D721Med (cell line): ENCODE data around the gene CHMP2B.
"Not testable (repeated sequence)": the region's sequence is repeated elsewhere in the genome, so short reads cannot be mapped to it uniquely, and the experiment has no call there.

Experiments used
- DNase-seq: peaks from one replicate; pipeline ENCODE4 v3.0.0; 2011; ENCODE audit warnings: low spot score; ENCODE audit not compliant: insufficient read length
- FAIRE-seq: peaks from 2 replicates; lab custom pipeline; 2011; peaks lifted over from hg19 to GRCh38; lab: Jason Lieb, UNC
- TF ChIP-seq, protein P1 (sequence below): IDR thresholded peaks from 2 replicates; pipeline ENCODE4 v1.5.1; 2012; ENCODE audit warnings: mild to moderate bottlenecking, control low read depth; ENCODE audit not compliant: insufficient read depth; ENCODE audit errors: missing control alignments

Gene CHMP2B

DNA sequence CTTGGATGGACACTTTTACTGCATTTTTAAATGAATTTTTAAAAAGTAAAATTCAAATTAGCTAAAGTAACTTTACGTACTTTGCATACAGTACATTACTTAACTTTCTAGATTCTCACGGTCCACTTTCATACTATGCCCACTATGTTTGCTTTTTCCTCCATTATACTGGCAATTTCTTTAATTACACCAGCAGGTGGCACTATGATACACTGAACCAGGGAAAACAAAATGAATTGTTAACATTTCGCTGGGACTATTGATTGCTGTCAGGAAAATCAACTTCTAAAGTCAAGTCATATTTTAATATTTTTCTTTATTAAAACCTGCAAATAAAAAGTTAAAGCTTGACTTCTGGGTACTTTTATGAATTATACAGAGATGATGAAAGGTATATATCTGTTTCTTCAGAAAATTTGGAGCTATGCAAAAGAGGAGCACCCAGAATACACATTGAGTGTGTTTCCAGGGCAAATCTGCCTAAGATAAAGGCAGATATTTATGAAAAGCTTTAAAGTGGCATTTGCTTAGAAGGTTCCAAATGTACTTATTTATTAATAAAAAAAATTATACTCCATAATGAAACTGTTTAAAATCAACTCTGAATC is 71.1 kb downstream of the CHMP2B start:
- TF ChIP-seq, protein P1, sequence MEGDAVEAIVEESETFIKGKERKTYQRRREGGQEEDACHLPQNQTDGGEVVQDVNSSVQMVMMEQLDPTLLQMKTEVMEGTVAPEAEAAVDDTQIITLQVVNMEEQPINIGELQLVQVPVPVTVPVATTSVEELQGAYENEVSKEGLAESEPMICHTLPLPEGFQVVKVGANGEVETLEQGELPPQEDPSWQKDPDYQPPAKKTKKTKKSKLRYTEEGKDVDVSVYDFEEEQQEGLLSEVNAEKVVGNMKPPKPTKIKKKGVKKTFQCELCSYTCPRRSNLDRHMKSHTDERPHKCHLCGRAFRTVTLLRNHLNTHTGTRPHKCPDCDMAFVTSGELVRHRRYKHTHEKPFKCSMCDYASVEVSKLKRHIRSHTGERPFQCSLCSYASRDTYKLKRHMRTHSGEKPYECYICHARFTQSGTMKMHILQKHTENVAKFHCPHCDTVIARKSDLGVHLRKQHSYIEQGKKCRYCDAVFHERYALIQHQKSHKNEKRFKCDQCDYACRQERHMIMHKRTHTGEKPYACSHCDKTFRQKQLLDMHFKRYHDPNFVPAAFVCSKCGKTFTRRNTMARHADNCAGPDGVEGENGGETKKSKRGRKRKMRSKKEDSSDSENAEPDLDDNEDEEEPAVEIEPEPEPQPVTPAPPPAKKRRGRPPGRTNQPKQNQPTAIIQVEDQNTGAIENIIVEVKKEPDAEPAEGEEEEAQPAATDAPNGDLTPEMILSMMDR = peak; percentile 59
- DNase-seq = no peak
- FAIRE-seq = peak; percentile 90

DNA sequence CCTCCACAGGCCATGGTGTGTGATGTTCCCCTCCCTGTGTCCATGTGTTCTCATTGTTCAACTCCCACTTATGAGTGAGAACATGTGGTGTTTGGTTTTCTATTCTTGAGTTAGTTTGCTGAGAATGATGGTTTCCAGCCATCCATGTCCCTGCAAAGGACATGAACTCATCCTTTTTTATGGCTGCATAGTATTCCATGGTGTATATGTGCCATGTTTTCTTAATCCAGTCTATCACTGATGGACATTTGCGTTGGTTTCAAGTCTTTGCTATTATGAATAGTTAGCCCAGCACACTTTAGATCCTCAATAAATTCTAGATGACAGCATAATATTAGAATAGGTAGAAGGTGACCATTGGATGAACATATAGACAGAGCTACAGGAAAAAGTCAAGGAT is 77.9 kb downstream of the CHMP2B start:
- FAIRE-seq, DNase-seq: not testable (repeated sequence)
